ENCODE results near the gene SYT1.

SYT1 gene

DNA sequence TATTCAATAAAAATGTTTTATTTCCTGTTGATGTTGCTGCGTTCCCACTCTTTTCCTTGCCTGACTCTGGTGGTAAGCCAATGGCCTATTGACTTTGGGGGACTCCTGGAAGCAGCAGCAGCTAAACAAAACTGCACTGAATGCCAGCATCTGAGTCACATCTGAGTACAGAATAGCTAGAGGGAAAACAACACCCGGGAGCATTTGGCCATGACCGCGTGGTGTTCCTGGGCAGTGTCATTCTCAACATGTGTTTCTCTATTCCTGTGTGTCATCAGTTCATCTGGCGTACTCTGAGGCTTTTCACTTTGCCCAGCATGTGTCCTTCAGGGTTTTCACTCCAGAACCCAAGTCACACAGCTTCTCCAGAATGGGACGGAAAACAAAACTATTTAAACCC, 587.4 kb downstream of the SYT1 start:
- no peak overlapping the region for H3K4me3 ChIP-seq (ENCODE audit: low read depth, low read length)
- H3K27ac ChIP-seq (ENCODE audit: extremely low read depth, low read depth, low read length): no peak overlapping the region
- H3K36me3 ChIP-seq (ENCODE audit: control insufficient read depth in 2 of 2, insufficient read depth in 1 of 2, low read length in 2 of 2): no peaks in the 10 kb centered on the region
- no peaks in the 10 kb centered on the region for H3K4me1 ChIP-seq (ENCODE audit: control insufficient read depth, insufficient read depth, low read length)
- CTCF ChIA-PET: no interaction called here
- POLR2A ChIA-PET: no interaction called here
- TF ChIP-seq ZNF211 (tag by site-specific recombination; IDR thresholded peaks at IDR 0.05; ENCODE audit: low read depth): no peak
- no peak for TF ChIP-seq ZNF660 (tag by site-specific recombination; IDR thresholded peaks at IDR 0.05)
- no peaks in the 10 kb centered on the region for H3K9me3 ChIP-seq (ENCODE audit: control insufficient read depth, insufficient read depth, low read depth, low read length)

GRCh38 chr12:79452906-79453305, 588.3 kb downstream of the SYT1 start:
- TF ChIP-seq, protein P1, sequence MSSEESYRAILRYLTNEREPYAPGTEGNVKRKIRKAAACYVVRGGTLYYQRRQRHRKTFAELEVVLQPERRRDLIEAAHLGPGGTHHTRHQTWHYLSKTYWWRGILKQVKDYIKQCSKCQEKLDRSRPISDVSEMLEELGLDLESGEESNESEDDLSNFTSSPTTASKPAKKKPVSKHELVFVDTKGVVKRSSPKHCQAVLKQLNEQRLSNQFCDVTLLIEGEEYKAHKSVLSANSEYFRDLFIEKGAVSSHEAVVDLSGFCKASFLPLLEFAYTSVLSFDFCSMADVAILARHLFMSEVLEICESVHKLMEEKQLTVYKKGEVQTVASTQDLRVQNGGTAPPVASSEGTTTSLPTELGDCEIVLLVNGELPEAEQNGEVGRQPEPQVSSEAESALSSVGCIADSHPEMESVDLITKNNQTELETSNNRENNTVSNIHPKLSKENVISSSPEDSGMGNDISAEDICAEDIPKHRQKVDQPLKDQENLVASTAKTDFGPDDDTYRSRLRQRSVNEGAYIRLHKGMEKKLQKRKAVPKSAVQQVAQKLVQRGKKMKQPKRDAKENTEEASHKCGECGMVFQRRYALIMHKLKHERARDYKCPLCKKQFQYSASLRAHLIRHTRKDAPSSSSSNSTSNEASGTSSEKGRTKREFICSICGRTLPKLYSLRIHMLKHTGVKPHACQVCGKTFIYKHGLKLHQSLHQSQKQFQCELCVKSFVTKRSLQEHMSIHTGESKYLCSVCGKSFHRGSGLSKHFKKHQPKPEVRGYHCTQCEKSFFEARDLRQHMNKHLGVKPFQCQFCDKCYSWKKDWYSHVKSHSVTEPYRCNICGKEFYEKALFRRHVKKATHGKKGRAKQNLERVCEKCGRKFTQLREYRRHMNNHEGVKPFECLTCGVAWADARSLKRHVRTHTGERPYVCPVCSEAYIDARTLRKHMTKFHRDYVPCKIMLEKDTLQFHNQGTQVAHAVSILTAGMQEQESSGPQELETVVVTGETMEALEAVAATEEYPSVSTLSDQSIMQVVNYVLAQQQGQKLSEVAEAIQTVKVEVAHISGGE (tag by site-specific recombination; conservative IDR thresholded peaks at IDR 0.05; ENCODE audit: low read depth): no peak
- TF ChIP-seq GLIS1 (tag by site-specific recombination; IDR thresholded peaks at IDR 0.05) (no peak), ZFHX2 (tag by site-specific recombination; conservative IDR thresholded peaks at IDR 0.05) (no peak), ZNF555 (tag by site-specific recombination; conservative IDR thresholded peaks at IDR 0.05) (no peak)
- no peak overlapping the region for H3K4me3 ChIP-seq (ENCODE audit: low read depth, low read length)
- POLR2A ChIA-PET: no interaction called here
- H3K4me1 ChIP-seq (ENCODE audit: control insufficient read depth, insufficient read depth, low read length): no peaks in the 10 kb centered on the region
- H3K9me3 ChIP-seq (ENCODE audit: control insufficient read depth, insufficient read depth, low read depth, low read length): no peaks in the 10 kb centered on the region
- no peaks in the 10 kb centered on the region for H3K36me3 ChIP-seq (ENCODE audit: control insufficient read depth in 2 of 2, insufficient read depth in 1 of 2, low read length in 2 of 2)
- CTCF ChIA-PET: no interaction called here
- H3K27ac ChIP-seq (ENCODE audit: extremely low read depth, low read depth, low read length): no peak overlapping the region

DNA sequence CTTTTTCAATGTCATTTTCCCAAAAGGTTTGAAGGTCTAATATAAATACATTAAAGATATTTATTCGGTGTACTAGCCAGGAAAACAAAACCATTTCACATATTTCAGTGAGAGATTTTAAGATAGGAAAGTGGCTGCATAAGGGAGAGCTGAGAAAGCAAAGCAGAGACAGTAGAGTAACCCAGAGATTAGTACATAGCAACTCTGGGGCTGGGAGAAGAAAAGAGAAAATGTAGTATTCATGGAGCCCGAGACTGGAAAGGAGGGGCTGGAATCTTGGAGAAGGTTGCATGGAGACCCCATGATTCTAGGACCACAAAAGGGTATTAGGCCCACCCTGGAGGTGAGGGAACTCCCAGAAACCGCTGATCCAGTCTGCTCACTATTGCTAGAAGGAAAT, 589.2 kb downstream of the SYT1 start:
- ChIA-PET CTCF (no interaction called here), POLR2A (no interaction called here)
- no peaks in the 10 kb centered on the region for H3K9me3 ChIP-seq (ENCODE audit: control insufficient read depth, insufficient read depth, low read depth, low read length)
- no peak overlapping the region for H3K27ac ChIP-seq (ENCODE audit: extremely low read depth, low read depth, low read length)
- no peaks in the 10 kb centered on the region for H3K4me1 ChIP-seq (ENCODE audit: control insufficient read depth, insufficient read depth, low read length)
- no peak overlapping the region for H3K4me3 ChIP-seq (ENCODE audit: low read depth, low read length)
- H3K36me3 ChIP-seq (ENCODE audit: control insufficient read depth in 2 of 2, insufficient read depth in 1 of 2, low read length in 2 of 2): no peaks in the 10 kb centered on the region
- TF ChIP-seq IKZF3 (tag by site-specific recombination; IDR thresholded peaks at IDR 0.05) (no peak), GLI4 (tag by site-specific recombination; IDR thresholded peaks at IDR 0.05) (no peak), ZNF121 (tag by site-specific recombination; IDR thresholded peaks at IDR 0.05) (no peak), YY1 (tag by site-specific recombination; IDR thresholded peaks at IDR 0.05) (no peak), SCRT2 (tag by site-specific recombination; IDR thresholded peaks at IDR 0.05) (no peak), SP2 (tag by site-specific recombination; IDR thresholded peaks at IDR 0.05) (no peak), ZNF621 (tag by site-specific recombination; IDR thresholded peaks at IDR 0.05) (no peak), ZNF830 (tag by site-specific recombination; IDR thresholded peaks at IDR 0.05; ENCODE audit: low read depth) (no peak), ZNF596 (tag by site-specific recombination; IDR thresholded peaks at IDR 0.05) (no peak), ZNF645 (tag by site-specific recombination; IDR thresholded peaks at IDR 0.05) (no peak), ZNF311 (tag by site-specific recombination; IDR thresholded peaks at IDR 0.05; ENCODE audit: borderline replicate concordance) (no peak), MZF1 (tag by site-specific recombination; IDR thresholded peaks at IDR 0.05; ENCODE audit: borderline replicate concordance) (no peak)
- TF ChIP-seq, protein P2, sequence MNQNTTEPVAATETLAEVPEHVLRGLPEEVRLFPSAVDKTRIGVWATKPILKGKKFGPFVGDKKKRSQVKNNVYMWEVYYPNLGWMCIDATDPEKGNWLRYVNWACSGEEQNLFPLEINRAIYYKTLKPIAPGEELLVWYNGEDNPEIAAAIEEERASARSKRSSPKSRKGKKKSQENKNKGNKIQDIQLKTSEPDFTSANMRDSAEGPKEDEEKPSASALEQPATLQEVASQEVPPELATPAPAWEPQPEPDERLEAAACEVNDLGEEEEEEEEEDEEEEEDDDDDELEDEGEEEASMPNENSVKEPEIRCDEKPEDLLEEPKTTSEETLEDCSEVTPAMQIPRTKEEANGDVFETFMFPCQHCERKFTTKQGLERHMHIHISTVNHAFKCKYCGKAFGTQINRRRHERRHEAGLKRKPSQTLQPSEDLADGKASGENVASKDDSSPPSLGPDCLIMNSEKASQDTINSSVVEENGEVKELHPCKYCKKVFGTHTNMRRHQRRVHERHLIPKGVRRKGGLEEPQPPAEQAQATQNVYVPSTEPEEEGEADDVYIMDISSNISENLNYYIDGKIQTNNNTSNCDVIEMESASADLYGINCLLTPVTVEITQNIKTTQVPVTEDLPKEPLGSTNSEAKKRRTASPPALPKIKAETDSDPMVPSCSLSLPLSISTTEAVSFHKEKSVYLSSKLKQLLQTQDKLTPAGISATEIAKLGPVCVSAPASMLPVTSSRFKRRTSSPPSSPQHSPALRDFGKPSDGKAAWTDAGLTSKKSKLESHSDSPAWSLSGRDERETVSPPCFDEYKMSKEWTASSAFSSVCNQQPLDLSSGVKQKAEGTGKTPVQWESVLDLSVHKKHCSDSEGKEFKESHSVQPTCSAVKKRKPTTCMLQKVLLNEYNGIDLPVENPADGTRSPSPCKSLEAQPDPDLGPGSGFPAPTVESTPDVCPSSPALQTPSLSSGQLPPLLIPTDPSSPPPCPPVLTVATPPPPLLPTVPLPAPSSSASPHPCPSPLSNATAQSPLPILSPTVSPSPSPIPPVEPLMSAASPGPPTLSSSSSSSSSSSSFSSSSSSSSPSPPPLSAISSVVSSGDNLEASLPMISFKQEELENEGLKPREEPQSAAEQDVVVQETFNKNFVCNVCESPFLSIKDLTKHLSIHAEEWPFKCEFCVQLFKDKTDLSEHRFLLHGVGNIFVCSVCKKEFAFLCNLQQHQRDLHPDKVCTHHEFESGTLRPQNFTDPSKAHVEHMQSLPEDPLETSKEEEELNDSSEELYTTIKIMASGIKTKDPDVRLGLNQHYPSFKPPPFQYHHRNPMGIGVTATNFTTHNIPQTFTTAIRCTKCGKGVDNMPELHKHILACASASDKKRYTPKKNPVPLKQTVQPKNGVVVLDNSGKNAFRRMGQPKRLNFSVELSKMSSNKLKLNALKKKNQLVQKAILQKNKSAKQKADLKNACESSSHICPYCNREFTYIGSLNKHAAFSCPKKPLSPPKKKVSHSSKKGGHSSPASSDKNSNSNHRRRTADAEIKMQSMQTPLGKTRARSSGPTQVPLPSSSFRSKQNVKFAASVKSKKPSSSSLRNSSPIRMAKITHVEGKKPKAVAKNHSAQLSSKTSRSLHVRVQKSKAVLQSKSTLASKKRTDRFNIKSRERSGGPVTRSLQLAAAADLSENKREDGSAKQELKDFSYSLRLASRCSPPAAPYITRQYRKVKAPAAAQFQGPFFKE (tag by site-specific recombination; IDR thresholded peaks at IDR 0.05; ENCODE audit: borderline replicate concordance): no peak

Data from HEK293 (cell line).